GM21390 (cell line): ENCODE measurements around the gene TOM1L2.
"Not testable (repeated sequence)": the region's sequence is repeated elsewhere in the genome, so short reads cannot be mapped to it uniquely, and the experiment has no call there.

Experiments
- ATAC-seq: cut with Tn5 transposase; IDR thresholded peaks from one replicate; pipeline ENCODE4 v1.9.1; 2021; ENCODE audit not compliant: unreplicated experiment

Gene TOM1L2

GRCh38 chr17:17944242-17944641 lies 28.0 kb downstream of the TOM1L2 start:
- no peak for ATAC-seq

- ATAC-seq: no peak
These were observed 28.8 kb downstream of the TOM1L2 start for GRCh38 chr17:17943281-17943984.

GRCh38 chr17:17942846-17943245 lies 29.4 kb downstream of the TOM1L2 start:
- ATAC-seq: no peak

- no peak for ATAC-seq
These were observed 31.2 kb downstream of the TOM1L2 start for GRCh38 chr17:17941015-17941414.

- ATAC-seq: no peak
These were observed 31.7 kb downstream of the TOM1L2 start for GRCh38 chr17:17940441-17940911.

GRCh38 chr17:17939941-17940340 lies 32.3 kb downstream of the TOM1L2 start:
- ATAC-seq: not testable (repeated sequence)

GRCh38 chr17:17938388-17939107 lies 33.7 kb downstream of the TOM1L2 start:
- ATAC-seq: no peak

- no peak for ATAC-seq
These were observed 34.2 kb downstream of the TOM1L2 start for GRCh38 chr17:17937958-17938357.

- no peak for ATAC-seq
These were observed 34.9 kb downstream of the TOM1L2 start for GRCh38 chr17:17937201-17937853.

GRCh38 chr17:17935321-17936271 lies 36.6 kb downstream of the TOM1L2 start:
- no peak for ATAC-seq

GRCh38 chr17:17934806-17935205 lies 37.4 kb downstream of the TOM1L2 start:
- no peak for ATAC-seq

GRCh38 chr17:17934214-17934613 lies 38.0 kb downstream of the TOM1L2 start:
- no peak for ATAC-seq

- no peak for ATAC-seq
These were observed 38.4 kb downstream of the TOM1L2 start for GRCh38 chr17:17933775-17934174.

- ATAC-seq: no peak
These were observed 41.0 kb downstream of the TOM1L2 start for GRCh38 chr17:17931159-17931558.

- no peak for ATAC-seq
These were observed 41.5 kb downstream of the TOM1L2 start for GRCh38 chr17:17930674-17931073.

GRCh38 chr17:17929655-17930380 lies 42.4 kb downstream of the TOM1L2 start:
- ATAC-seq: no peak

GRCh38 chr17:17928398-17929287 lies 43.6 kb downstream of the TOM1L2 start:
- no peak for ATAC-seq

GRCh38 chr17:17926840-17927449 lies 45.3 kb downstream of the TOM1L2 start:
- no peak for ATAC-seq

- ATAC-seq: no peak
These were observed 46.2 kb downstream of the TOM1L2 start for GRCh38 chr17:17926036-17926435.
